HUES48 (cell line): ENCODE data around the gene TP53I11.

ENCODE experiments used
- H3K27ac ChIP-seq: one replicate; pipeline ENCODE4 v1.7.0; 2013; ENCODE audit warnings: low read depth, low read length, inconsistent platforms
- H3K27me3 ChIP-seq: 2 replicates; pipeline ENCODE4 v1.6.1; 2013; ENCODE audit warnings: mild to moderate bottlenecking, low read length; ENCODE audit not compliant: control insufficient read depth, insufficient read depth
- H3K36me3 ChIP-seq: 2 replicates; pipeline ENCODE4 v1.6.1; 2013; ENCODE audit warnings: low read length; ENCODE audit not compliant: control insufficient read depth, insufficient read depth
- H3K4me1 ChIP-seq: 2 replicates; pipeline ENCODE4 v1.6.1; 2013; ENCODE audit warnings: mild to moderate bottlenecking, low read length; ENCODE audit not compliant: control insufficient read depth, insufficient read depth
- H3K4me3 ChIP-seq: 2 replicates; pipeline ENCODE4 v1.5.1; 2013; ENCODE audit warnings: mild to moderate bottlenecking, low read depth, low read length
- H3K9ac ChIP-seq: 2 replicates; pipeline ENCODE4 v1.6.1; 2013; ENCODE audit warnings: mild to moderate bottlenecking, low read depth, low read length, moderate library complexity
- H3K9me3 ChIP-seq: 2 replicates; pipeline ENCODE4 v1.6.1; 2013; ENCODE audit warnings: low read length; ENCODE audit not compliant: control insufficient read depth, insufficient read depth

The TP53I11 gene

DNA sequence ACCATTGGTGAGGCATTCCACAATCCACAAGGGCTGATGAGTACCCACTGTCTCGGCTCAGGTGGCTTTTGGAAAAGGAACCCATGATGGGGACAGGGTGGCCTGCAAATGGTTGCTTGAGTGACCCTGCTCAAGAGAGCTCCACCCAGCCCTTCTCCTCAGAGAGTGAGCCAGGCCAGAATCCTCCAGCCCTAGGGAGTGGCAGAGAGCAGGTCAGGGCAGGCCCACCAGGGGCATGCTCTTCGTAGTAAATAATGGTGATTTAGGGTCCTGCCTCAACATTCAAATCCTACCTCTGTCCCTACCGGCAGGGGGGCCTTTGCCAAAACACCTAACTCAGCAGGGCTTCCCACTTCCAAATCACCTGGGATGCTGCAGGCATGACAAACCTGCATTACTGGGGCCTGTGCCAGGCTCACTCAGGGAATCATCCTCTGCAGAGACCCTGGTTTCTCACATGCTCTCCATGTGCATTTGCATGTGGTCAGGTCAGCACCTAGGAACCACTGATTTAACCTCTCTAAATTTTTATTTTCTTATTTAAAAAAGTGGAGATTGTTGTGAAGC lies 17.3 kb upstream of the TP53I11 start:
- no peak overlapping the region for H3K4me3 ChIP-seq
- no peaks in the 10 kb centered on the region for H3K36me3 ChIP-seq
- no peaks in the 10 kb centered on the region for H3K9me3 ChIP-seq
- no peaks in the 10 kb centered on the region; the same call in 1 of the 2 replicates for H3K27me3 ChIP-seq
- no peak overlapping the region for H3K27ac ChIP-seq
- H3K4me1 ChIP-seq = peaks cover 25% of the 10 kb centered on the region
- no peak overlapping the region for H3K9ac ChIP-seq

GRCh38 chr11:44966694-44967093 lies 16.0 kb upstream of the TP53I11 start:
- H3K4me1 ChIP-seq = peaks cover 36% of the 10 kb centered on the region
- H3K36me3 ChIP-seq = no peaks in the 10 kb centered on the region
- no peaks in the 10 kb centered on the region for H3K9me3 ChIP-seq
- no peak overlapping the region for H3K9ac ChIP-seq
- H3K27me3 ChIP-seq = no peaks in the 10 kb centered on the region; the same call in 1 of the 2 replicates
- H3K4me3 ChIP-seq = no peak overlapping the region
- H3K27ac ChIP-seq = no peak overlapping the region

DNA sequence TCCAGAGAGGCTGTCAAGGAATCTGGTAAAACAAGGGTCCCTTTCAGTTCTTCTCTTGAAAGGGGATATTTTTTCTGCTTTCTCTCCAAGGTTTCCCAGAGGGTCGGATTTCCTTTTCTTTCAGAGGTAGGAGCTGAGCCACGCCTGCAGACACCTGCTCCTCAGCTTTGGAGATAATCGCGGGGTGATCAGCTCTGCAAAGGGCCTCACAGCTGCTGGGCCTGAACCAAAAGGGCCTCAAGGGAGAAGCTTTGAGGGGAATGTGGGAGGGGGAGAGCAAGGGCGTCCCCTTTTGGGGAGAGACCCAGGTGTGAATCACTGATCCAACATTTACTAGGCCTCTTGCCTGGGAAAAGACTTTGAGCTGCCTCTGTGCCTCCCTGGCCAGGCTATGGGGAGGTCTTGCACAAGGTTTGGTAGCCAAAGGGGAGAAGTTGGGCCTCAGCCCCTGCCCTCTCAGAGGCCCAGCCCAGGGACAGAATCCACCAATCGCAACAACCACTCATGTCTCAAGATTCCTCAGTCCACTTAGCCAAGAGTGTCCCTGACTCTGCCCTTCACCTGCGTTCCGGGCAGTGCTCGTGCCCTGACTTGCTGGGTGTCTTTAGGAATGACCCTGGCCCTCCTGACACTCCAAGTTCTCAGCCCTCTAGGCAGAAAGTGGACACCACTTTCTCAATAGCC lies 14.0 kb upstream of the TP53I11 start:
- no peaks in the 10 kb centered on the region for H3K27me3 ChIP-seq
- H3K4me1 ChIP-seq = peaks cover 50% of the 10 kb centered on the region
- peak overlapping the region; percentile 22 for H3K27ac ChIP-seq
- no peak overlapping the region for H3K4me3 ChIP-seq
- H3K9me3 ChIP-seq = no peaks in the 10 kb centered on the region
- H3K9ac ChIP-seq = no peak overlapping the region
- H3K36me3 ChIP-seq = no peaks in the 10 kb centered on the region

- no peak overlapping the region for H3K27ac ChIP-seq
- no peak overlapping the region for H3K9ac ChIP-seq
- H3K4me1 ChIP-seq = peaks cover 49% of the 10 kb centered on the region
- H3K27me3 ChIP-seq = no peaks in the 10 kb centered on the region
- H3K9me3 ChIP-seq = no peaks in the 10 kb centered on the region
- no peaks in the 10 kb centered on the region for H3K36me3 ChIP-seq
- H3K4me3 ChIP-seq = no peak overlapping the region
Measured at GRCh38 chr11:44963948-44964347, 13.3 kb upstream of the TP53I11 start.

DNA sequence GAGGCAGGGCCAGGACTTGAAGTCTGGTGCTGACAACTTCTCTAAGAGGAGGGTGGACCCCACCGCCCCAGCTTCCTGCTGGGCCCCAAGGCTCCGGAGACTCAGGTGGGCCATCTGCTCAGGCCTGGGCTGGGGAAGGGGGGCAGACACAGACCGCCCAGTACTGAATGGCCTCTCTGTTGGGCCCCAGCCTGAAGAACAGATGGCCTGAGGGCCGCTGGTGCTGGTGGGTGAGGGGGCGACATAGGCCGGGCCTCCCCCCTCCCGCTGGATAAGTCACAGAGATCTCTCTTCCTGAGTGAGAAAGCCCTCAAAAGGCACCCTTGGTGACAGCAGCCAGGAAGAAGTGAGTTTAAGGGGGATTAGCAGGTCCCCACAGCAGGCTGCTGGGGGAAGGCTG lies 12.5 kb upstream of the TP53I11 start:
- no peak overlapping the region for H3K9ac ChIP-seq
- peaks cover under 1% of the 10 kb centered on the region; the same call in 1 of the 2 replicates for H3K27me3 ChIP-seq
- no peak overlapping the region for H3K4me3 ChIP-seq
- peaks cover 48% of the 10 kb centered on the region for H3K4me1 ChIP-seq
- H3K27ac ChIP-seq = no peak overlapping the region
- H3K36me3 ChIP-seq = no peaks in the 10 kb centered on the region
- H3K9me3 ChIP-seq = no peaks in the 10 kb centered on the region

DNA sequence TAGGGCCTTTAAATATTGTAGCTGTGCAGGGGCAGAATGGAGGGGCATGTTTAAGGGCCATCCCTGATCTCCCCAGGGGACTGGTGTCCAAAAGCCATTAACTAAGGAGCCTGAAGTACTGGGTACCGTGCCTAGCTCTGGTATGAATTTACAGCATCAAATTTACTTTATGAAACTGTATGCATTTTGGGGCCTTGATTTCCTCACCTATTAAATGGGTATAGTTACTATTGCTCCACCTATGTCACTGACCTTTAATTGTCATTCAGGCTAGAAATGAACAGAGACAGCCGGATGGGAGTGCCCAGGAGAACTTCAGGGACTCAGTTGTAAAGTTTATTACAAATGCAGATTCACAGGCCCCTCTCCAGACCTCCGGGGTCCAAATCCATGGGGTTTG lies 11.8 kb upstream of the TP53I11 start:
- H3K36me3 ChIP-seq = no peaks in the 10 kb centered on the region
- no peak overlapping the region for H3K27ac ChIP-seq
- peaks cover 43% of the 10 kb centered on the region for H3K4me1 ChIP-seq
- peaks cover 5% of the 10 kb centered on the region for H3K27me3 ChIP-seq
- H3K4me3 ChIP-seq = no peak overlapping the region
- H3K9ac ChIP-seq = no peak overlapping the region
- H3K9me3 ChIP-seq = no peaks in the 10 kb centered on the region

DNA sequence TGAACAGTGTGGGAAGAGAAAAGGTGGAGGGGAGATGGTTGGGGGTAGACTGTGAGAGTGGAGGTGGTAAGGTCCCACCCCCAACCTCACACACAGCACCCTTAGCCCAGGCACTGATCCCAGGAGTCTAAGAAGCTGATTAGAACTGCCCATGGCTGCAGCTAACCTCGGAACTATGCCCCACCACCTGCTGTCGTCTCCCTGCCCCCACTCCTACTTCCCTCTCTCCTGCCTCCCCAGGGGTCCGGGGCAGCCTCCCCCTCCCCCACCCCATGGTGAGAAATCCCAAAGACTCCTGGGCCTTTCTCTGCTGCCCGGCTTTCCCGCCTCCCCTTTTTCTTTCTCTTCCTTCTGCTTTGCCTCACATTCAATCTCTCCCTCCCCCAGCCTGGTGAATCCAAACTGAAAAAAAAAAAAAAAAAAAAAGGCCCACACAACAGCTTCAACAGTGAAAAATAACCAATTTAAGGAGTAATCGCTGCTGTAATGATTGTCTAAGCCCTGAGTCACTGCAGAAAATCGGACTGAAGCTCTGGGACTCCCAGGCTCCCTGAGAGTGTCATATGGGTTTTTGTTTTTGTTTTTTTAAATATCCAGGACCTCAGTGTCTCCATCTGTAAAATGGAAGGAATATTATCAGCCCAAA lies 9.6 kb upstream of the TP53I11 start:
- H3K27ac ChIP-seq = peak overlapping the region; percentile 67
- H3K4me1 ChIP-seq = peaks cover 61% of the 10 kb centered on the region
- no peaks in the 10 kb centered on the region for H3K9me3 ChIP-seq
- no peak overlapping the region for H3K4me3 ChIP-seq
- H3K9ac ChIP-seq = no peak overlapping the region; the same call in 1 of the 2 replicates
- H3K36me3 ChIP-seq = no peaks in the 10 kb centered on the region
- peaks cover 9% of the 10 kb centered on the region for H3K27me3 ChIP-seq

GRCh38 chr11:44959064-44959463 lies 8.4 kb upstream of the TP53I11 start:
- Histone ChIP-seq H3K27me3 (peaks cover 9% of the 10 kb centered on the region), H3K4me3 (no peak overlapping the region), H3K27ac (no peak overlapping the region), H3K9ac (no peak overlapping the region), H3K36me3 (no peaks in the 10 kb centered on the region), H3K4me1 (peaks cover 65% of the 10 kb centered on the region), H3K9me3 (no peaks in the 10 kb centered on the region)

GRCh38 chr11:44957776-44958564 lies 7.3 kb upstream of the TP53I11 start:
- Histone ChIP-seq H3K9ac (no peak overlapping the region), H3K36me3 (no peaks in the 10 kb centered on the region), H3K9me3 (no peaks in the 10 kb centered on the region), H3K4me1 (peaks cover 65% of the 10 kb centered on the region), H3K4me3 (no peak overlapping the region), H3K27ac (no peak overlapping the region), H3K27me3 (peaks cover 9% of the 10 kb centered on the region)

DNA sequence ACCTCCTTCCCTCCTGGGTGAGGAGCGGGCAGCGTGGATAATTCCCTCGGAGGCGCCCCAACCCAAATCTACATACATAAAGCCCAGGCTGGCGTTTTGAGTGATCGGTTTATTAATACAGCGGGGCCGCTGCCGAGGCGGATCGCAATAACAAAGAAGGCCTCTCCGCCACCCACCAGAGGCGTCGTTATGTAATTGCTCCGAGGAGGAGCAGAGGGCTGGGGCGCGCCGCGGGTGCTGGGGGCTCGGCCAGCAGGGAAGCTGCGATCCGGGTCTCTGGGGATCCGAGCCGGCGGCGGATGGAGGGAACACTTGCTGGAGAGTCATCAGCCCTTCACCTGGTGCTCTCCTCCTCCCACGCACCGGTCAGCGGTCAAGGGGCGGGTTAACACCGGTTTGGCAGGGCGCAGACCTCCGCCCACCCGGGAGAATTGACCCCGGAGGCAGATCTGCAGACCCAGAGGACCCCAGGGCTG lies 6.4 kb upstream of the TP53I11 start:
- peak overlapping the region; percentile 71 for H3K27ac ChIP-seq
- no peak overlapping the region for H3K9ac ChIP-seq
- H3K27me3 ChIP-seq = peaks cover 9% of the 10 kb centered on the region
- H3K9me3 ChIP-seq = no peaks in the 10 kb centered on the region
- H3K36me3 ChIP-seq = no peaks in the 10 kb centered on the region
- peak overlapping the region; percentile 32 for H3K4me3 ChIP-seq
- peaks cover 63% of the 10 kb centered on the region for H3K4me1 ChIP-seq
